ENCODE results near the gene DIS3L2.

- TF ChIP-seq CTCF (conservative IDR thresholded peaks at IDR 0.05; ENCODE audit: low read length) (no peak), EZH2phosphoT487 (IDR thresholded peaks at IDR 0.05; ENCODE audit: borderline replicate concordance, low read depth, low read length) (no peak)
Measured at GRCh38 chr2:232304236-232304635, 342.7 kb downstream of the DIS3L2 start.

Measured in OCI-LY7 (cell line).